Measurements from ENCODE around the gene NAP1L5. TPM values are rescaled to one million over a fixed set of nuclear protein-coding genes. Genes with fewer than 3 reads are reported as not detected.

NAP1L5 gene
- total RNA-seq, 1 experiment from 2014 or later: not detected

DNA sequence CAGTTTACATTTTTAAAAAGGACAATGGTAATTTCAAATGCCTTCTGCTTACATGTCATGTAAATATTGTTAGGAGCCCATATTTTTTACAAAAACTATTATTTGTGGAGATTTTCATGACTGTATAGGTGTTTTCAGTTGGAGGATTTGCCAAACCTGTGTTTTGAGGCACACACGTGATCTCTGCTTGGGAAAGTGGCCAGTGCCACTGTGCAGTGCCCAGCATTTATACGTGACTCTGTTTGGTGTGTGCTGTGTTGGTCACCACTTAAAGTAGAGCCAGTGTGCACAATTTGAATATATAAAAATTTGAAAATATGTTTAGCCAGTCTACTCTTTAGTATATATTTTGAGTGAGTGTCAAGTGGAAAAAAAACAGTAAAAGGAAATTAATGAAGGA, 26.8 kb upstream of the NAP1L5 start:
- Histone ChIP-seq H3K4me1 (ENCODE audit: insufficient read depth, low read length) (0 out of 2 replicates have a peak, but pooled peaks cover 6% of the 10 kb centered on the region), H3K9me2 (replicated peaks; ENCODE audit: low read length) (no peaks in the 10 kb centered on the region), H3K79me2 (ENCODE audit: low read length) (no peaks in the 10 kb centered on the region), H4K20me1 (ENCODE audit: low read length) (no peaks in the 10 kb centered on the region), H2AFZ (ENCODE audit: low read length) (no peak overlapping the region), H3K27ac (ENCODE audit: low read length) (no peak overlapping the region), H3K4me3 (ENCODE audit: low read length) (no peak overlapping the region), H3F3A (ENCODE audit: low read length, unreplicated experiment) (no peaks in the 10 kb centered on the region), H3K9me3 (ENCODE audit: low read length) (no peaks in the 10 kb centered on the region), H3K9ac (ENCODE audit: low read length) (no peak overlapping the region), H3K36me3 (ENCODE audit: low read depth, low read length) (no peaks in the 10 kb centered on the region), H3K27me3 (ENCODE audit: low read length) (no peaks in the 10 kb centered on the region), H3K4me2 (ENCODE audit: low read length) (no peak overlapping the region)
- ATAC-seq: no peak
- DNase-seq: no peak
- CTCF ChIA-PET: no interaction called here
- BruUV-seq (replicated peaks): no TSS peak
- no peak for TF ChIP-seq EZH2 (IDR thresholded peaks at IDR 0.05; ENCODE audit: low read length, unreplicated experiment)
- TF ChIP-seq, protein P1, sequence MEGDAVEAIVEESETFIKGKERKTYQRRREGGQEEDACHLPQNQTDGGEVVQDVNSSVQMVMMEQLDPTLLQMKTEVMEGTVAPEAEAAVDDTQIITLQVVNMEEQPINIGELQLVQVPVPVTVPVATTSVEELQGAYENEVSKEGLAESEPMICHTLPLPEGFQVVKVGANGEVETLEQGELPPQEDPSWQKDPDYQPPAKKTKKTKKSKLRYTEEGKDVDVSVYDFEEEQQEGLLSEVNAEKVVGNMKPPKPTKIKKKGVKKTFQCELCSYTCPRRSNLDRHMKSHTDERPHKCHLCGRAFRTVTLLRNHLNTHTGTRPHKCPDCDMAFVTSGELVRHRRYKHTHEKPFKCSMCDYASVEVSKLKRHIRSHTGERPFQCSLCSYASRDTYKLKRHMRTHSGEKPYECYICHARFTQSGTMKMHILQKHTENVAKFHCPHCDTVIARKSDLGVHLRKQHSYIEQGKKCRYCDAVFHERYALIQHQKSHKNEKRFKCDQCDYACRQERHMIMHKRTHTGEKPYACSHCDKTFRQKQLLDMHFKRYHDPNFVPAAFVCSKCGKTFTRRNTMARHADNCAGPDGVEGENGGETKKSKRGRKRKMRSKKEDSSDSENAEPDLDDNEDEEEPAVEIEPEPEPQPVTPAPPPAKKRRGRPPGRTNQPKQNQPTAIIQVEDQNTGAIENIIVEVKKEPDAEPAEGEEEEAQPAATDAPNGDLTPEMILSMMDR (conservative IDR thresholded peaks at IDR 0.05; ENCODE audit: low read depth, low read length): no peak
- TF ChIP-seq EZH2phosphoT487 (IDR thresholded peaks at IDR 0.05; ENCODE audit: borderline replicate concordance, low read length): no peak
- POLR2A ChIA-PET (ENCODE audit: unreplicated experiment): interaction anchor here (0.7 kb wide), 1 partner anchor 219 kb away, joined by 3 read pairs; no protein-coding TSS in a partner anchor
- intact Hi-C loops (cut with micrococcal nuclease): no loop called here

DNA sequence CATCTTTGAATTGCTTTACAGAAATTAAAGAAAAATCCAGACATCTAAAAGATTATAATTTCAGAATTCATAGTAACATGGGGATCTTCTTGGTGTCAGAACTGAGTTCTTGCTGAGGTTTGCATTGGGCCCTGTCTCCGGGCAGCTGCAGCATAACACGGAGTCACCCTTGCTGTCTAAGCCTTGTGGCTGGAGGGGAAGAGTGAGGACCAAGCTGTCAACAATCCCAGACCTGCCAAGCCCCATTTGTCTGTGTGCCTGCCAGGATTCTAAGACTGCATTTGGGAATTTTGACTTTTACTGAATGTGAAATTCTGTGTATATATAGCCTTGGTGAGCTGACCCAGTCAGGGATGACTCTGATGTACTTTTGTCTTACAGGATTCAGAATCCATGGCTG, 25.2 kb upstream of the NAP1L5 start:
- POLR2A ChIA-PET (ENCODE audit: unreplicated experiment): no interaction called here
- no peak for ATAC-seq

DNA sequence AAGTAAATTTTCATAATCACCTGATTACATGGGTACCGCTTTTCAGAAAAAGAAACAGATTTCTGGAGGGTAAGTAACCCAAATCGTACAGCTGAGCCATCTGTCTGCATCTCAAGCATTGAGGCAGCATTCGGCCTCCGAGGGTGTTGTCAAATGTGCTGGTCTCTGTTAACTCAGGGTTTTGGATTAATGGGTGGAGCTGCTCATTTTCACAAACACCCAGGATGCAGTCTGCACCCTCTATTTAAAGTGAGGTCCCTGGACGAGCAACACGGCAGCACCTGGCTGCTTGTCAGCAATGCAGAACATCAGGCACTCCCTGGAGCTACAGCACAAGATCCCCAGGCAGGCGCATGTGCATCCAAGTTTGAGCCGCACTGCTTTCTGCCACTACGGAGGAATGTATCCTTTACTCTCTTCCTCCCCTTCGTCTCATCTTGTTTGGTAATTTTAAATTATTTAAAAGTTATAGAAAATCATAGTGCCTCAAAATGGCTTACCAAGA, 24.7 kb upstream of the NAP1L5 start:
- H3K4me2 ChIP-seq (ENCODE audit: low read length): no peak overlapping the region
- ATAC-seq (no peak), DNase-seq (no peak)
- no peaks in the 10 kb centered on the region for H4K20me1 ChIP-seq (ENCODE audit: low read length)
- no peak overlapping the region for H3K27ac ChIP-seq (ENCODE audit: low read length)
- no peaks in the 10 kb centered on the region for H3K9me2 ChIP-seq (replicated peaks; ENCODE audit: low read length)
- H2AFZ ChIP-seq (ENCODE audit: low read length): no peak overlapping the region
- no peaks in the 10 kb centered on the region for H3K27me3 ChIP-seq (ENCODE audit: low read length)
- intact Hi-C loops (cut with micrococcal nuclease): no loop called here
- no peaks in the 10 kb centered on the region for H3K79me2 ChIP-seq (ENCODE audit: low read length)
- 0 out of 2 replicates have a peak, but pooled peaks cover 6% of the 10 kb centered on the region for H3K4me1 ChIP-seq (ENCODE audit: insufficient read depth, low read length)
- no peak overlapping the region for H3K4me3 ChIP-seq (ENCODE audit: low read length)
- ChIA-PET POLR2A (ENCODE audit: unreplicated experiment) (no interaction called here), CTCF (no interaction called here)
- peaks cover 6% of the 10 kb centered on the region for H3K36me3 ChIP-seq (ENCODE audit: low read depth, low read length)
- TF ChIP-seq EZH2phosphoT487 (IDR thresholded peaks at IDR 0.05; ENCODE audit: borderline replicate concordance, low read length) (no peak), EZH2 (IDR thresholded peaks at IDR 0.05; ENCODE audit: low read length, unreplicated experiment) (no peak)
- TF ChIP-seq, protein P1 (conservative IDR thresholded peaks at IDR 0.05; ENCODE audit: low read depth, low read length): no peak
- H3K9me3 ChIP-seq (ENCODE audit: low read length): no peaks in the 10 kb centered on the region
- BruUV-seq (replicated peaks): no TSS peak
- no peaks in the 10 kb centered on the region for H3F3A ChIP-seq (ENCODE audit: low read length, unreplicated experiment)
- no peak overlapping the region for H3K9ac ChIP-seq (ENCODE audit: low read length)

More for the DNA sequence above, 25.2 kb upstream of the NAP1L5 start:
- CTCF ChIA-PET: no interaction called here
- H3K4me2 ChIP-seq (ENCODE audit: low read length): no peak overlapping the region
- BruUV-seq (replicated peaks): no TSS peak
- no peak for DNase-seq
- TF ChIP-seq, protein P1 (conservative IDR thresholded peaks at IDR 0.05; ENCODE audit: low read depth, low read length): no peak
- TF ChIP-seq EZH2phosphoT487 (IDR thresholded peaks at IDR 0.05; ENCODE audit: borderline replicate concordance, low read length): no peak
- TF ChIP-seq EZH2 (IDR thresholded peaks at IDR 0.05; ENCODE audit: low read length, unreplicated experiment): no peak
- H3K9ac ChIP-seq (ENCODE audit: low read length): no peak overlapping the region
- H3K9me3 ChIP-seq (ENCODE audit: low read length): no peaks in the 10 kb centered on the region
- H2AFZ ChIP-seq (ENCODE audit: low read length): no peak overlapping the region
- intact Hi-C loops (cut with micrococcal nuclease): no loop called here
- H3K36me3 ChIP-seq (ENCODE audit: low read depth, low read length): 0 out of 2 replicates have a peak, but pooled peaks cover 2% of the 10 kb centered on the region
- H3K27me3 ChIP-seq (ENCODE audit: low read length): no peaks in the 10 kb centered on the region
- H3K9me2 ChIP-seq (replicated peaks; ENCODE audit: low read length): no peaks in the 10 kb centered on the region
- no peak overlapping the region for H3K27ac ChIP-seq (ENCODE audit: low read length)
- no peaks in the 10 kb centered on the region for H4K20me1 ChIP-seq (ENCODE audit: low read length)
- no peaks in the 10 kb centered on the region for H3K79me2 ChIP-seq (ENCODE audit: low read length)
- H3K4me3 ChIP-seq (ENCODE audit: low read length): no peak overlapping the region
- 0 out of 2 replicates have a peak, but pooled peaks cover 6% of the 10 kb centered on the region for H3K4me1 ChIP-seq (ENCODE audit: insufficient read depth, low read length)
- H3F3A ChIP-seq (ENCODE audit: low read length, unreplicated experiment): no peaks in the 10 kb centered on the region
